ENCODE results near the gene CERS6.

The CERS6 gene

DNA sequence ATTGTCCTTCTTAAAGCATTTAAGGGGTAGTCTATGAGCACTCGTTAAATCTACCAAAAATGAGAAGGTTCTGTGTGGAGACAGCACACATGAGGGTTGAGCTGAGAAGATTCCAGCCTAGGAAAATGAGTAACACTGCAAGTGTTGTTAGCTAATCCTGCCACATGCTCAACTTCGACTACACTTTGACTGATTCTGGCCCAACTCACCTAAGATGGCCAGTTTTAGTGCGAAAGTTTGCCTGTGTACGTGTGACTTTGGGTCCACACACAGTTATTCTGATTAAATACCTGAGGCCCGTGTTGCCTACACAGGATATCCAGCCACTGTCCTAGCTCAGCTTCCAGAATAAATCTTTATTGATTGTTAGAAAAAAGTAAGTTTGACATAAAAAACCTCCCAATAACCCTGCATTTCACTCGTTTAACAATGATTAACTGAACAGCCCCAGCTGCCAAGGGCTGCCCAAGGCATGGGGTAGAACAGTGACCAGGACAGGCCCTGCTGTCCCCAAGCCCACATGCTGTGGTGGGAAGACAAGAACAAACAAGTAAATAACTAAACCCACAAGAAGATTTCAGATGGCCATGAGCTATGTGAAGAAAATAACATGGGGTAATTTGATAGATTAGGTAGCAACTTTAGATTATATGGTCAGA is 14.7 kb upstream of the CERS6 start:
- no peak for DNase-seq (ENCODE audit: low read depth in 2 of 2)

DNA sequence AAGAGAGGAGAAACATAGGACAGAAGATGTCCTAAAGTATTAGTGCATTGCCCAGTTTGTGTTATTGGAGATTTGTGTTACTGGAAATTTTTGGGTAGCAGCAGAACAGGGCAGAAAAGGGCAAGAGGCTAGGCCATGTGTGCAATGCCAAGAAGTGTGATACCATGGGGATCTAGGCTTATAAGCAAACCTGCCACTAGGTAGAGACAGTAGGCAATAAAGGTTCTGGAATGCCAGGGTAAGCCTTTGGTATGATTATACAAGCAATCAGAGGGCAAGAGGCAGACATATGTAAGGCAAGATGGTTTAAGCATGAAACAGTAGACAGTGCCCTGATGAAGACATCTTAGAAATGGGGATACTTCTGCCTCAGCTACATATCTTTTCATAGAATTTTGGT is 12.3 kb upstream of the CERS6 start:
- no peak for DNase-seq (ENCODE audit: low read depth in 2 of 2)

DNA sequence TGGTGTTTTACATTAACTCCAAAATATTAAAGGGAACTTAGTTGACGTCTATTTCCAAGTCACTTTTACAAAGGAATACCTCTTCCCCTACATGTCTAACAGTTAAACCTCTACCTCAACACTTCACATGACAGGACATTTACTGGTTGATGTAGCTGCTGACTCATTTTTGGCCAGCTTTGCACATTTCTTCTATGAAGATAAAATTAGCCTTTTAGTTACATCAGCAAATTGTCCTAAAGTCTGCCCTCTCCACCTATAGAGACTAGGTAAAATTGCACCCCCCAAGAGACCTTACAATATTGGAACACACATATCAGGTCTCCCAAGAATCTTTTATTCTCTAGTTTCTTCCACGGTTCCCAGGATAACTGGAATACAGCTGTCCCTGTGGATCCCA is 10.1 kb upstream of the CERS6 start:
- DNase-seq (ENCODE audit: low read depth in 2 of 2), result no peak

- DNase-seq (ENCODE audit: low read depth in 2 of 2), result no peak
These were observed 7.1 kb upstream of the CERS6 start for GRCh38 chr2:168448980-168449379.

- no peak for DNase-seq (ENCODE audit: low read depth in 2 of 2)
These were observed 6.7 kb upstream of the CERS6 start for GRCh38 chr2:168449419-168449818.

DNA sequence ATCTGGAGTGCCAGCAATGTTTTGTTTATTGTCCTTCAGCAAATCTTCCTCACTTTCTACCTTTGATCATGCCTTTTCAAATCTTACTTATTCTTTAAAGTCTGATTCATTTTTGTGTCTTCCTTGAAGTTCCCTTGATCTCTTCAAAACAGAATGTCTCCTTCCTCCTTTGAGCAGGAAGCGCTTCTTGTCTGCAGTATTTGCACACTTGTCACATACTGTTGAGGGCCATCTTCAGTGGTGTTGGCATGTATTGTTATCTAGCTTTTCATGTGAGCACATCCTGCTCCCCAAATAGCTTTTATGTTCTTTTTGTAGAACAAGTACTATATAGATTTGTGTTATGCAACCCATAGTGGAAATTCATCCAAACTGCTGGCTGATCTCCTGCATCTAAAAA is 5.9 kb upstream of the CERS6 start:
- DNase-seq (ENCODE audit: low read depth in 2 of 2), result no peak

- no peak for DNase-seq (ENCODE audit: low read depth in 2 of 2)
These were observed 5.3 kb upstream of the CERS6 start for GRCh38 chr2:168450732-168451131.

- no peak for DNase-seq (ENCODE audit: low read depth in 2 of 2)
These were observed 3.3 kb upstream of the CERS6 start for GRCh38 chr2:168452781-168453180.

- DNase-seq (ENCODE audit: low read depth in 2 of 2), result no peak
These were observed 2.7 kb upstream of the CERS6 start for GRCh38 chr2:168453404-168453803.

GRCh38 chr2:168454737-168455644 is 1.1 kb upstream of the CERS6 start:
- no peak for DNase-seq (ENCODE audit: low read depth in 2 of 2)

GRCh38 chr2:168456521-168457189 is 583 bp downstream of the CERS6 start:
- DNase-seq (ENCODE audit: low read depth in 2 of 2), result peak in 1 of 2 donors; percentile 44

DNA sequence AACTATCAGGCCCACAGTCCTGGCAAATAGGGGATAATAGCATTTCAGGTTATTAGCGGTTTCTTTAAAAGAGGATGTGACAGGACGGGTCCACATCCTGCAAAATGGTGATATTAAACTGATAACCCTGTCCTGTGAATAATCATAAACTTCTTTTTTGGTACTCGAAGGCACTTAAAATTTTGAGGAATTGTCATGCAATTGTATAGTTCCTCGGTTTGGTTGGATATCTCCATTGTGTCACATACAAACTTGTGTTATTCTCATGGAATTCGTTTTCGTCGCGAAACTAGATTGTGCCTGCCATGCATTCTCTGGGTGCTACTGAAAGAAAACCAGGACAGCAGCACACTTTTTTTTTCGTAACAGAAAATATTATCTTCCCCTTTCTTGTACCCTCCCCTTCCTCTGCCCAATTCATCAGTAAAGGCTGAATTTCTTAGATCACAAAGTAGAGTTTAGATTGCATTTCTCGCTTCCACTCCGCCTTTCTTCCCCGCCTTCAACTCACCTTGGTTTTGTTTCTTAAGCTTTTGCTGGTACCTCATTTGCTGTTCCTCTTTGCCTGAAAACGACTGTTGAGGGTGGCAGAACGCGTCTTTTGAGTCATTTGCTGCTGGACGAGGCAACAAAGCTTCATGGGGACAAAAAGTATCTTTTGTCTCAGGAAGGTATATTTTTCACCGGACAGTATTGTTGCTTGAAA is 1.3 kb downstream of the CERS6 start:
- DNase-seq (ENCODE audit: low read depth in 2 of 2), result no peak

GRCh38 chr2:168458139-168458538 is 2.1 kb downstream of the CERS6 start:
- no peak for DNase-seq (ENCODE audit: low read depth in 2 of 2)

GRCh38 chr2:168459256-168459655 is 3.2 kb downstream of the CERS6 start:
- DNase-seq (ENCODE audit: low read depth in 2 of 2), result no peak

DNA sequence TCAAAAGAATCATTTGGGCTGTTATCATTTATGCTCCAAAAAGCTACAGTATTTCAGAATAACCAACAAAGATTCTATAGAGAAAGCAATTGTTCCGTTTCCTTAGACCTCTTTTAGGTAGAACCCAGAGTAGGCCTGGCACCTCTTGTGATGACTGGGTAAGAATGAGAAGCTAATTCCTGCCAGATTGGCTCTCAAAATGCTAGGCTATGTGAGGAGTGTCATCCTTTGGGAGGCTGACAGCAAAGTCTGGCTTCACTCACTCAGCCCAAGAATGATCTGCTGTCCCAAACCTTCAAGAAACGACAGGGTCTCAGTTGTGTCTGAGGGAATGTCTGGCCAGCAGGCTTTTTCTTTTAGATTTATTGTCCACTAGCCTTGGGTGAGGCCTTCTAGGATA is 4.5 kb downstream of the CERS6 start:
- DNase-seq (ENCODE audit: low read depth in 2 of 2), result no peak

DNA sequence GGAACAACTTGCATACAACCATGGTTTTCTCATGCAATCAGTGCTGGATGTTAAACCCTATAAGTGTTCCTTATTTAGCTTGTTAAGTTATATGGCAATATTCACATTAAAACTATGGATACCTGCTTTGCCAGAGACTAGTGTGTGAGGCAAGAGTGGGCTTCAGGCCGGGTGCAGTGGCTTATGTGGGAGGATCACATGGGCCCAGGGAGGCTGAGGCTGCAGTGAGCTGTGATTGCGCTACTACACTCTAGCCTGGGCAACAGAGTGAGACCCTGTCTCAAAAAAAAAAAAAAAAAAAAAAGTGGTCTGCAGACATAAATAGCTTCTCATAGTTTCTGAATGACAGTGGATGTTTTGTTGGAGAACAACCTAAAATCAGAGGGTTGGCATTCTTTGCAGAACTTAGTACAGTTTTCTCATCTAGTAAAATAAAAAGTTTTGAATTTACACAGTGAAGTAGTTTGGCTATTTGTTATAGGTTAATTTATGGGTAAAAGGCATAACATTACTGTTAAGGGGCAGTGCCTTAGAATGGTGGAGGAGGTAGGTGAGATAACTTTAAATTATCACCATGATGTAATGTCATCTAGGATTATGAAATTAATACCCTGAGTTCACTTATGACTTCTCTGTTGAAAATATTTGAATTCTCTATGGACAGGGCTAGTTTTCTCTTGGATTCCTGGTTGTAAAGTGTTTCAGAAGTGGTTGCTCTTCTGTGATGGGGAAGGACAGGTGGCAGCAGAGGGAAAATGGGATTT is 5.3 kb downstream of the CERS6 start:
- no peak for DNase-seq (ENCODE audit: low read depth in 2 of 2)

DNA sequence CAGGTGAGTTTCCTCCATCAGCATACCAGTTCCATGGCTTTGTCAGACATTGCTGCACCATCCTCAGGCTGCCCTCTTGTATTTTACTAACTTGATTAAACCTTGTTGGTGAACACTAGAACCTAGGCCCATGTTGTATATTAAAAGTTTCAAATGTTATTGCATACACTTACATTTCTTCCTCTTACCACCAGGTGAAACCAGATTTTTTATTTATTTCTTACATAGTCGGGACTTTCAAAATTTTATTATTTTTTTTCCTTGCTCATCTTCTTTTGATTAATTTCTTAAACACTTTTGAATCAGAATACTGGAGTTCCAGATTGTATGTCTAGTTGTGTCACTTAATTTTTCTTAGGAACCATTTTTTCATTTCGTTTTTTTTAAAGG is 5.9 kb downstream of the CERS6 start:
- no peak for DNase-seq (ENCODE audit: low read depth in 2 of 2)

GRCh38 chr2:168462543-168463045 is 6.5 kb downstream of the CERS6 start:
- DNase-seq (ENCODE audit: low read depth in 2 of 2), result no peak

- no peak for DNase-seq (ENCODE audit: low read depth in 2 of 2)
These were observed 9.5 kb downstream of the CERS6 start for GRCh38 chr2:168465594-168465993.

- DNase-seq (ENCODE audit: low read depth in 2 of 2), result no peak
These were observed 10.2 kb downstream of the CERS6 start for GRCh38 chr2:168466190-168466737.

All from stimulated activated CD8-positive, alpha-beta memory T cell treated with anti-CD3 and anti-CD28 coated beads, Interleukin-7, amount 100 ng/mL, for 4 hours (primary cell).